ENCODE measurements around the gene FCGBP.
"Not testable (repeated sequence)": the region's sequence is repeated elsewhere in the genome, so short reads cannot be mapped to it uniquely, and the experiment has no call there.

GRCh38 chr19:39957886-39958285 is 23.5 kb upstream of the FCGBP start:
- not testable (repeated sequence) for TF ChIP-seq SUZ12 (IDR thresholded peaks at IDR 0.05; ENCODE audit: extremely low read depth, insufficient read depth, insufficient read length); YY1 (IDR thresholded peaks at IDR 0.05; ENCODE audit: insufficient read depth, insufficient read length)

Measured in NT2/D1 (cell line).